AG09319 (cell line): ENCODE results near the gene CNTNAP2.

Source experiments
- DNase-seq: peaks from one replicate; pipeline ENCODE4 v3.0.0-alpha.2; 2010; ENCODE audit warnings: low read depth; ENCODE audit errors: extremely low read depth
- TF ChIP-seq, protein P1 (sequence below): IDR thresholded peaks from 2 replicates; pipeline ENCODE4 v1.5.1; 2011; ENCODE audit warnings: low read depth, mild to moderate bottlenecking, inconsistent platforms, low read length, moderate library complexity

CNTNAP2 gene

DNA sequence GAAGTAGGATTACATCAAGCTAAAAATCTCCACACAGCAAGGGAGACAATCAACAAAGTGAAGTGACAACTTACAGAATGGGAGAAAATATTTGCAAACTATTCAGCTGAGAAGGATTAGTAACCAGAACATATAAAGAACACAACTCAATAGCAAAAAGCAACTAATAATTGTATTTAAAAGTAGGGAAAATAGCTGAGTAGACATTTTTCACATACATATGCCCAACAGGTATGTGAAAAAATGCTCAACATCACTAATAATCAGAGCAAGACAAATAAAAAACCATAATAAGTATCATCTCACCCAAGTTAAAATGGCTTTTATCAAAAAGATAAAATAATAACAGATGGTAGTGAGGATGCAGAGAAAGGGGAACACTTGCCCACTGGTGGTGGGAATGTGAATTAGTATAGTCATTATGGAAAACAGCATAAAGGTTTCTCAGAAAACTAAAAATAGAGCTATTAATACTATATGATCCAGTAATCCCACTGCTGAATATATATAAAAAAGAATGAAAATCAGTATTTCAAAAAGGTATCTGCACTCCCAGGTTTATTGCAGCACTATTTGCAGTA is 1689.5 kb downstream of the CNTNAP2 start:
- TF ChIP-seq, protein P1, sequence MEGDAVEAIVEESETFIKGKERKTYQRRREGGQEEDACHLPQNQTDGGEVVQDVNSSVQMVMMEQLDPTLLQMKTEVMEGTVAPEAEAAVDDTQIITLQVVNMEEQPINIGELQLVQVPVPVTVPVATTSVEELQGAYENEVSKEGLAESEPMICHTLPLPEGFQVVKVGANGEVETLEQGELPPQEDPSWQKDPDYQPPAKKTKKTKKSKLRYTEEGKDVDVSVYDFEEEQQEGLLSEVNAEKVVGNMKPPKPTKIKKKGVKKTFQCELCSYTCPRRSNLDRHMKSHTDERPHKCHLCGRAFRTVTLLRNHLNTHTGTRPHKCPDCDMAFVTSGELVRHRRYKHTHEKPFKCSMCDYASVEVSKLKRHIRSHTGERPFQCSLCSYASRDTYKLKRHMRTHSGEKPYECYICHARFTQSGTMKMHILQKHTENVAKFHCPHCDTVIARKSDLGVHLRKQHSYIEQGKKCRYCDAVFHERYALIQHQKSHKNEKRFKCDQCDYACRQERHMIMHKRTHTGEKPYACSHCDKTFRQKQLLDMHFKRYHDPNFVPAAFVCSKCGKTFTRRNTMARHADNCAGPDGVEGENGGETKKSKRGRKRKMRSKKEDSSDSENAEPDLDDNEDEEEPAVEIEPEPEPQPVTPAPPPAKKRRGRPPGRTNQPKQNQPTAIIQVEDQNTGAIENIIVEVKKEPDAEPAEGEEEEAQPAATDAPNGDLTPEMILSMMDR, result no peak

DNA sequence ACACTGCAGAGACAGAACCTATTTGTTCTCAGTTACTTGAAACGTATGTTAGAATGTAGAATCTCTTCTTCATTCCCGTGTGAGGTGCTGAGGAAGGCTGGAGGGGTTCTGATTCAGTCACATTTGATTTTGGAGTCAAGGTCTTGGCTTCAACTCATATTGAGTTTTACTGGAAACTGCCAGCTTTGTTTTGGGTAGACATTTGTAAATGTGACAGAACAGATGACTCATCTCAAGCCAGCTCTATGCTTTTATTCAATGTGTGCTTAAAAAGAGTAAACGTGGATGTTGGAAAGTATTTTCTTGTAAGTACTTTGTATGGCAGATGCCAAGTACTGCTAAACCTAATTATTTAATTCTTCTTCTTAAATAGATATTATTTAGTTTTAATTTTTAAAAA is 1693.2 kb downstream of the CNTNAP2 start:
- no peak for DNase-seq
- TF ChIP-seq, protein P1, result no peak

More for the DNA sequence above, 1689.5 kb downstream of the CNTNAP2 start:
- no peak for DNase-seq

DNA sequence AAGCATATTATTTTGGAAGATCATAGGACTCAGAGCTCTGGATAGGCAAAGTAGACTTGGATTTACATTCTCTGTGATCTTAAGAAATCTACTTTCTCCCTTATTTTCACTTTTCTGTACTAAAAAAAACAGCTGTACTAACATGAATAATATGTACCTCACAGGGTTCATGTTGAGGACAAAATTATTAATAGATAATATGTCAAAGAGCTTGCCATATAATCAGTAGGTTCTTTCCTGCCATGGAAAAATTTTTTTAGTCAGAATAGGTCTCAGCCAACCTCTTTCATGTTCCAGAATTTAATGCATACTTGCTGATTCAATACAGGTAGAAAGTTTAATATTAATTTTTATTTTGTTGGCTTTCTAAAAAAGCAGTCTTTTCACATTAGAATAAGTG is 1693.7 kb downstream of the CNTNAP2 start:
- no peak for DNase-seq
- TF ChIP-seq, protein P1, result no peak

DNA sequence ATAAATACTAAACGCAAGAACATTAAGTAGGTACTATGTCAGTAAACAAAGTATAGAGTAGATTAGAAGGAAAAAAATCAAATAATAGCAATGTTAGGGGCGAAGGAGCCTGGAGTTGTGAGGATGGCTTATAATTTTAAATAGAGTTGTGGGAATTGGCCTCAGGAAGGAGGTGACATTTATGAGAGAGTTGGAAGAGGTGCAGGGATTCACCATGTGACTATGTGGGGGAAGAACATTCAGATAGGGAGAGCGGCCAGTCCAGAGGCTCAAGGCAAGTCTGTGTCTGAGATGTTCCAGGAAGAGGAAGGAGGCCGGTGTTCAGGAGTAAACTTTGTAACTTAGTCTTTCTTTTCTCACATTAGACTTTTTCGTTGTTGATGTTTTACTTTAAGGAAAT is 1695.3 kb downstream of the CNTNAP2 start:
- no peak for DNase-seq

DNA sequence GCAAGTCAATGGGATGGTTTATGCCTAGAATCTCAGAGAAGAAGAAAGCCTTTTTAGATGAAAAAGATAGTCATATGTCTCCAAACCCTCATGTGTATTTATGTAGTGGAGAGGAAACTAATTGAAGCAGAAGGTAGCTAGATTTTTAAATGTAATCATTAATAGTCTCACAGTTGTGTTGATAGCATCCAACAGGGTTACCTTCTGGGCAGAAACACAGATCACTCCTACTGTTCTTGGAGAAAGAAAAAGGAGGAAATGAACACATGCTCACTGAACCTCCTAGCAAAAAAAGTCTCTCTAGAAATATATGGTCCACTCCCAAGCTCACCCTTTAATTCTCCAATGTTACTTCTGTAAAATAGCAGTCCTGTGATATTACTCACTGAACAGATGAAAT is 1696.7 kb downstream of the CNTNAP2 start:
- TF ChIP-seq, protein P1, result no peak

More for the DNA sequence above, 1695.3 kb downstream of the CNTNAP2 start:
- TF ChIP-seq, protein P1, result no peak

DNA sequence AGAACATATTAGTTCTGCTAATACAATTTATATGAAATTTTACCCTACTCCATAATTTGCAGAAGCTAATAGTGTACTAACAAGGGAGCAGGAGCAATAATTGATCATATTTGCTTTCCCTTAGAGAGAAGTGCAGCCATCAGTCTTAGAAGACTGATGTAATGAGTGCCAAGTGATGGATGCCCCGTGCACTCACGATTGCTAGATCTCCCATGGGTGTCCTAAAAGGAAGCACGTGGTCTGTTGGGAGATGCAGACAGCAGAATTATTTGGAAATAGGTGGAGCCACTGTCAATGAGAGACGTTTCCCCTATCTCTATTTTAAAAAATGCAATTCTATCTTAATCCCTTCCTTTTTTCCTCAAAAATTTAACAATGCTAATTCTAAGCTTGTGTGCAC is 1701.7 kb downstream of the CNTNAP2 start:
- TF ChIP-seq, protein P1, result no peak
- DNase-seq, result no peak

More for the DNA sequence above, 1696.7 kb downstream of the CNTNAP2 start:
- no peak for DNase-seq

DNA sequence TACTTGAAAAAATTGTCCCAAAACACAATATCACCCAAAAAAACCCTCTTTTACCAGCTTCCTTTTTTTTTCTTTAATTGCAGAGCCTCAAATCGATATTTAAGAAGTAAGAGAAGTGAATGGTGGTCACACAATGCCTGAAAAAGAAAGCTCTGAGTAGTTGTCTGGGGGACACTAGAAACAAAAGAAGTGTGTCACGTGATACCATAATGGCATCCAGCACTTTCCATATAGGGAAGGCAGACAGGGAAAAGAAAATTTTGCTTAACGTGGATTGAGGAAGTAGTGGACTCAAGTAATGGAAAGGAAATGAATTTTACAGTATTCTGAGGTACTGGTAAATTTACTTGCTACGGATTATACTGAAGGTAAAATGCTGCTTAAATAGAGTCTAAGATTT is 1708.1 kb downstream of the CNTNAP2 start:
- DNase-seq, result no peak
- TF ChIP-seq, protein P1, result no peak
